Heart left ventricle (tissue), 16 donors: Measurements from ENCODE around the gene COL26A1. TPM values are rescaled to one million over a fixed set of nuclear protein-coding genes. Genes with fewer than 3 reads are reported as not detected.

Source experiments
- ATAC-seq, 4 donors: fragments of 200-7000 bp; cut with Tn5 transposase; one replicate each; pipeline ENCODE4 v1.9.1; 2020 to 2022; ENCODE audit warnings: moderate library complexity in 4 of 4, mild to moderate bottlenecking in 3 of 4, moderate number of reproducible peaks in 1 of 4
- DNase-seq, 5 donors: peaks; one replicate each; pipeline ENCODE4 v3.0.0-alpha.2; 2020
- H3K27ac ChIP-seq, 12 donors: fragments of 200-600 bp; sonication (generic) in 4 of 12; one replicate each; pipeline versions ENCODE4 v1.5.0 to v1.8.0; 2016 to 2022; ENCODE audit warnings: mild to moderate bottlenecking in 2 of 12
- H3K27me3 ChIP-seq, 9 donors: fragments of 200-600 bp; sonication (generic) in 2 of 9; one replicate each; pipeline versions ENCODE4 v1.5.1 to v1.8.0; 2016 to 2022; ENCODE audit warnings: mild to moderate bottlenecking in 3 of 9
- H3K36me3 ChIP-seq, 9 donors: fragments of 200-600 bp; sonication (generic) in 2 of 9; one replicate each; pipeline versions ENCODE4 v1.5.0 to v1.8.0; 2018 to 2022; ENCODE audit warnings: mild to moderate bottlenecking in 2 of 9
- H3K4me1 ChIP-seq, 12 donors: fragments of 200-600 bp; sonication (generic) in 4 of 12; one replicate each; pipeline versions ENCODE4 v1.5.0 to v1.8.0; 2016 to 2022; ENCODE audit warnings: mild to moderate bottlenecking in 3 of 12
- H3K4me3 ChIP-seq, 12 donors: fragments of 200-600 bp; sonication (generic) in 4 of 12; one replicate each; pipeline versions ENCODE4 v1.5.0 to v1.8.0; 2017 to 2022; ENCODE audit warnings: mild to moderate bottlenecking in 9 of 12, moderate library complexity in 4 of 12
- H3K9me3 ChIP-seq, 12 donors: fragments of 200-600 bp; sonication (generic) in 4 of 12; one replicate each; pipeline versions ENCODE4 v1.5.0 to v1.8.0; 2016 to 2022; ENCODE audit warnings: mild to moderate bottlenecking in 1 of 12
- POLR2A ChIP-seq, 2 donors: fragments of 450-650 bp; IDR thresholded peaks; one replicate each; pipeline ENCODE4 v1.6.1; 2017; ENCODE audit warnings: antibody characterized with exemption in 2 of 2, mild to moderate bottlenecking in 2 of 2, moderate library complexity in 2 of 2
- WGBS, 4 donors: extraction: QIAGEN DNeasy Blood & Tissue Kit in 2 of 4; methylation state at CpG; one replicate each; pipeline versions ENCODE4 v1.1.5 to v1.1.7; 2013 to 2018; 5-methylcytosine and 5-hydroxymethylcytosine counted together
- intact Hi-C, 10 donors: fragments of 100-400 bp; cut with DNase I; formaldehyde crosslinking; loops; one replicate each; pipeline versions ENCODE4 v1.11.1 to v1.14.2; 2022
- polyA plus RNA-seq, 2 donors: library from polyadenylated mRNA; stranded (reverse); fragments of 200-250 nt; gene quantifications; one replicate each; pipeline ENCODE4 v1.2.3, GENCODE V29; 2013
- total RNA-seq, 9 donors: library from RNA; depleted of rRNA in 2 of 9; stranded (reverse); fragments of >200 nt in 2 of 9; fragmentation: NEBNext Ultra II Directional in 3 of 9; extraction: Animal tissue kit (Norgen Biotek cat#: 25700) in 3 of 9; gene quantifications; one replicate each; pipeline versions ENCODE4 v1.1.0 to v1.2.4, GENCODE V29; 2016 to 2023
- TF ChIP-seq, protein P1 (sequence below), 12 donors: fragments of 200-600 bp; sonication (generic) in 4 of 12; IDR thresholded peaks; one replicate each; pipeline versions ENCODE4 v1.5.0 to v1.8.0; 2018 to 2022; ENCODE audit warnings: antibody characterized with exemption in 12 of 12, mild to moderate bottlenecking in 5 of 12
- donor health status: ischemic (EF 13 %, LVEDD 7.1; RV severe dilation, severe dysfunction).
- donor health status: healthy with polysubstance abuse.
- donor health status: DM: no; HTN: yes; CAD: no.
- donor health status: DM: no; HTN: no; CAD: no.
- donor health status: ischemic (EF 25% LVEDD 6.9; RV normal size, moderate dysfunction).
- donor health status: ischemic (EF 25% LVEDD 5.7; RV mildly dilated, moderate dysfunction).
- donor health status: healthy.
- donor health status: DM: yes; HTN: yes; CAD: no.
- donor health status: ischemic (EF 35%, LVEDD 5.7; RV mildly dilated, moderate dysfunction).
- donor health status: nonischemic (EF 11% LVEDD 7.7; RV severe dilation, severe dysfunction).
- donor health status: DM: yes; HTN: yes; CAD: no.
- donor health status: PGD.
- donor health status: ischemic (EF 29% LVEDD 5.4; RV normal size, mild dysfunction).
- donor health status: nonischemic (EF 23%, LVEDD 6.1; RV moderate dilation, normal function).

COL26A1 gene
- total and polyA plus RNA-seq, 11 donors, result 0.08 to 2.1 TPM; not detected in 9

DNA sequence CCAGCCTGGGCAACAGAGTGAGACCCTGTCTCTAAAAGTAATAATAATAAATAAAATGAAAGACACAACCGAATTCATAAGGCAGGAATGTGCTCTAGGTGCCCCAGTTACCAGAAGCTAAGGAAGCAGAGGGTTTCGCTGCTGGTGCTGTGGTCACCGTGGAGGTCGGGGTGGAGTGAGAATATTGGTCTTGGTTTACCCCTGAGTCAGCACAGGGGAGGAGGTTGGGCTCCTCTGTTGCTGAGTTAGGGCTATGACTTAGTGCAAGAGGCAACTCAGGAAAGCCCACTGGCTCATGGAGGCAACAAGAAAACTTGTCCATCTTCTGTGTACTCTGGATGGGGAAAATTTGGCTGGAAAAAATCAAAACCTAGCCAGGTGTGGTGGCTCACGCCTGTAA is 149.3 kb downstream of the COL26A1 start:
- Histone ChIP-seq H3K27me3 (peaks cover 0 to 59% (median 14%) of the 10 kb centered on the region in 9 donors), H3K27ac (no peak overlapping the region), H3K9me3 (no peaks in the 10 kb centered on the region), H3K4me3 (no peak overlapping the region), H3K36me3 (no peaks in the 10 kb centered on the region), H3K4me1 (no peaks in the 10 kb centered on the region)
- ATAC-seq, result no peak
- 81 to 84% (median 82%) methylated on average over 5 of the region's 5 CpGs for WGBS, 4 donors
- no peak for DNase-seq
- TF ChIP-seq, protein P1, sequence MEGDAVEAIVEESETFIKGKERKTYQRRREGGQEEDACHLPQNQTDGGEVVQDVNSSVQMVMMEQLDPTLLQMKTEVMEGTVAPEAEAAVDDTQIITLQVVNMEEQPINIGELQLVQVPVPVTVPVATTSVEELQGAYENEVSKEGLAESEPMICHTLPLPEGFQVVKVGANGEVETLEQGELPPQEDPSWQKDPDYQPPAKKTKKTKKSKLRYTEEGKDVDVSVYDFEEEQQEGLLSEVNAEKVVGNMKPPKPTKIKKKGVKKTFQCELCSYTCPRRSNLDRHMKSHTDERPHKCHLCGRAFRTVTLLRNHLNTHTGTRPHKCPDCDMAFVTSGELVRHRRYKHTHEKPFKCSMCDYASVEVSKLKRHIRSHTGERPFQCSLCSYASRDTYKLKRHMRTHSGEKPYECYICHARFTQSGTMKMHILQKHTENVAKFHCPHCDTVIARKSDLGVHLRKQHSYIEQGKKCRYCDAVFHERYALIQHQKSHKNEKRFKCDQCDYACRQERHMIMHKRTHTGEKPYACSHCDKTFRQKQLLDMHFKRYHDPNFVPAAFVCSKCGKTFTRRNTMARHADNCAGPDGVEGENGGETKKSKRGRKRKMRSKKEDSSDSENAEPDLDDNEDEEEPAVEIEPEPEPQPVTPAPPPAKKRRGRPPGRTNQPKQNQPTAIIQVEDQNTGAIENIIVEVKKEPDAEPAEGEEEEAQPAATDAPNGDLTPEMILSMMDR (IDR thresholded peaks at IDR 0.05), result no peak
- no peak for TF ChIP-seq POLR2A (IDR thresholded peaks at IDR 0.05)
- intact Hi-C loops, result no loop called here

DNA sequence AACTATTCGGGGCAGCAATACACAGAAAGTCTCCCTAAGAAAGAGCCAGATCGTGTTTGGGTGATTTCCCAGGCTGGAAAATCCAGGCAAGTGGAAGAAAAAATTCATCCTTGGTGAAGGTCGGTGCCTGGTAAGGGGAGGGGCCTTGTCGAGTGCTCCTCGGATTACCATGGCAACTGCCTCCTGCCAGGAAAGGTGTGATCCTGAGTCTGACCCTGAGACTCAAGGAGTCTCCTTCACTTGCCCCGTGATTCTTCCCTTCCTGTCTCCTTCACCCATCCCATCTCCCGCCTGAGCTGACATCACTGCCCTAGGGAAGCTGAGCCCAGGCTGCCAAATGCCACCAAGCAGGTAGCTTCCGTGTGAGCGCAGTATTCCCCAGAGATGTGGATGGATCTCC is 154.2 kb downstream of the COL26A1 start:
- Histone ChIP-seq H3K27ac (no peak overlapping the region), H3K4me1 (no peaks in the 10 kb centered on the region), H3K27me3 (peaks cover 0 to 28% (median 7%) of the 10 kb centered on the region in 9 donors), H3K4me3 (no peak overlapping the region), H3K36me3 (no peaks in the 10 kb centered on the region), H3K9me3 (peaks cover 0 to 5% (median 0%) of the 10 kb centered on the region in 12 donors)
- TF ChIP-seq, protein P1 (IDR thresholded peaks at IDR 0.05), result no peak
- TF ChIP-seq POLR2A (IDR thresholded peaks at IDR 0.05), result no peak
- no peak for ATAC-seq
- no peak for DNase-seq
- intact Hi-C loops, result no loop called here
- 65 to 75% (median 70%) methylated on average over 9 of the region's 9 CpGs for WGBS, 4 donors

DNA sequence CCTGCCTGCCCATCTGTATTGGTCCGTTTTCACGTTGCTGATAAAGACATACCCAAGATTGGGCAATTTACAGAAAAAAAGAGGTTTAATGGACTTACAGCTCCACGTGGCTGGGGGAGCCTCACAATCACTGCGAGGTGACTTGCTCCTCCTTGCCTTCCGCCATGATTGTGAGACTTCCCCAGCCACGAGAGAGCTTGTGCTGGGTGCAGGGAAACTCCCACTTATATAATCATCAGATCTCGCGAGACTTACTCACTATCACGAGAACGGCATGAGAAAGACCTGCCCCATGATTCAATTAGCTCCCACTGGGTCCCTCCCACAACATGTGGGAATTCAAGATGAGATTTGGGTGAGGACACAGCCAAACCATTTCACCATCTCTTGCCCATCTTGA is 154.6 kb downstream of the COL26A1 start:
- Histone ChIP-seq H3K9me3 (peaks cover 0 to 5% (median 0%) of the 10 kb centered on the region in 12 donors), H3K36me3 (no peaks in the 10 kb centered on the region), H3K4me1 (no peaks in the 10 kb centered on the region), H3K4me3 (no peak overlapping the region), H3K27ac (no peak overlapping the region), H3K27me3 (peaks cover 0 to 27% (median 6%) of the 10 kb centered on the region in 9 donors)
- ATAC-seq (no peak), DNase-seq (no peak)
- intact Hi-C loops, result no loop called here
- TF ChIP-seq POLR2A (IDR thresholded peaks at IDR 0.05), result no peak
- TF ChIP-seq, protein P1 (IDR thresholded peaks at IDR 0.05), result no peak
- WGBS, 4 donors, result 74 to 82% (median 77%) methylated on average over 10 of the region's 10 CpGs

DNA sequence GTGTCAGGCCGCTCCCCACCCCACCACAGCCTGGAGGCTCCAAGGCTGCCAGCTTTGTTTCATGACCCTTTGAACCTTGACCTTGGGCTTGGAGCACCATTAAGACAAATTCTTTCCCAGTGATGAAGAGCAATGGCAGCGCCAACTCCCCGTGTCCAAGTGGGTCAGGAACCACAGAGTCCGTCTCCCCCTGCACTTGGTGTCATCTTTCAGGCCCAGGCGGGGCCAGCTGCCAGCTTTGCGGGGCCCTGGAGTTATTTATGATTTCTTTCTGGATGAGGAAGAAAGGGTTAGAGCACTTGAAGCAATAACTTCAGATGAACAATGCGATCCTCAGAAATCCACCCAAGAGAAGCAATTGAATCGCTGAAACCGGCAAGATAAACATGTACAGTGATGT is 155.7 kb downstream of the COL26A1 start:
- Histone ChIP-seq H3K36me3 (no peaks in the 10 kb centered on the region), H3K4me1 (no peaks in the 10 kb centered on the region), H3K9me3 (peaks cover 0 to 5% (median 0%) of the 10 kb centered on the region in 12 donors), H3K4me3 (no peak overlapping the region), H3K27ac (no peak overlapping the region), H3K27me3 (peaks cover 0 to 18% (median 3%) of the 10 kb centered on the region in 9 donors)
- TF ChIP-seq, protein P1 (IDR thresholded peaks at IDR 0.05), result no peak
- TF ChIP-seq POLR2A (IDR thresholded peaks at IDR 0.05), result no peak
- 47 to 73% (median 69%) methylated on average over 8 to 9 of the region's 9 CpGs for WGBS, 4 donors
- DNase-seq (no peak), ATAC-seq (no peak)
- intact Hi-C loops, result no loop called here
